ENCODE results near the gene KDM4C.

DNA sequence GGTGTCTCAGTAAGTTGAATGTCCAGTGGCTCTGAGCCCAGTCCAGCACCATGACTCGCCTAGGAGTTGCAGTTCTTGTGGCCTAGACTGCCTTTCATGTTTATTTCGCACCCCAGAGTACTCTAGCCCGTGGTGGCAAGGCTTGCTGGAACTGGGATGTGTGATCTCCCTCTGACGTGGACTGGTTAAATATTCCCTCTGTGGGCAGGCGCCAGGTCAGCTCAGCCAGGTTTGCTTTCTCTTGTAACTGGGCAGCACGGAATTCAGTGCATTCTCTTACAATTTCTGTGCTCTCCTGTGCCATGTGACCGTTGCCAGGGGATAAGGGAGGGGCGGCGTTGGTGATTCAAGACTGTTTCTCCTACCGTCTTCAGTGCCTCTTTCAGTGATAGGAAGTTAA, 270.8 kb downstream of the KDM4C start:
- TF ChIP-seq, protein P1, sequence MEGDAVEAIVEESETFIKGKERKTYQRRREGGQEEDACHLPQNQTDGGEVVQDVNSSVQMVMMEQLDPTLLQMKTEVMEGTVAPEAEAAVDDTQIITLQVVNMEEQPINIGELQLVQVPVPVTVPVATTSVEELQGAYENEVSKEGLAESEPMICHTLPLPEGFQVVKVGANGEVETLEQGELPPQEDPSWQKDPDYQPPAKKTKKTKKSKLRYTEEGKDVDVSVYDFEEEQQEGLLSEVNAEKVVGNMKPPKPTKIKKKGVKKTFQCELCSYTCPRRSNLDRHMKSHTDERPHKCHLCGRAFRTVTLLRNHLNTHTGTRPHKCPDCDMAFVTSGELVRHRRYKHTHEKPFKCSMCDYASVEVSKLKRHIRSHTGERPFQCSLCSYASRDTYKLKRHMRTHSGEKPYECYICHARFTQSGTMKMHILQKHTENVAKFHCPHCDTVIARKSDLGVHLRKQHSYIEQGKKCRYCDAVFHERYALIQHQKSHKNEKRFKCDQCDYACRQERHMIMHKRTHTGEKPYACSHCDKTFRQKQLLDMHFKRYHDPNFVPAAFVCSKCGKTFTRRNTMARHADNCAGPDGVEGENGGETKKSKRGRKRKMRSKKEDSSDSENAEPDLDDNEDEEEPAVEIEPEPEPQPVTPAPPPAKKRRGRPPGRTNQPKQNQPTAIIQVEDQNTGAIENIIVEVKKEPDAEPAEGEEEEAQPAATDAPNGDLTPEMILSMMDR (IDR thresholded peaks at IDR 0.05): no peak
- TF ChIP-seq POLR2A (IDR thresholded peaks at IDR 0.05): no peak
